ENCODE results near the gene MGLL.

- TF ChIP-seq, protein P1, sequence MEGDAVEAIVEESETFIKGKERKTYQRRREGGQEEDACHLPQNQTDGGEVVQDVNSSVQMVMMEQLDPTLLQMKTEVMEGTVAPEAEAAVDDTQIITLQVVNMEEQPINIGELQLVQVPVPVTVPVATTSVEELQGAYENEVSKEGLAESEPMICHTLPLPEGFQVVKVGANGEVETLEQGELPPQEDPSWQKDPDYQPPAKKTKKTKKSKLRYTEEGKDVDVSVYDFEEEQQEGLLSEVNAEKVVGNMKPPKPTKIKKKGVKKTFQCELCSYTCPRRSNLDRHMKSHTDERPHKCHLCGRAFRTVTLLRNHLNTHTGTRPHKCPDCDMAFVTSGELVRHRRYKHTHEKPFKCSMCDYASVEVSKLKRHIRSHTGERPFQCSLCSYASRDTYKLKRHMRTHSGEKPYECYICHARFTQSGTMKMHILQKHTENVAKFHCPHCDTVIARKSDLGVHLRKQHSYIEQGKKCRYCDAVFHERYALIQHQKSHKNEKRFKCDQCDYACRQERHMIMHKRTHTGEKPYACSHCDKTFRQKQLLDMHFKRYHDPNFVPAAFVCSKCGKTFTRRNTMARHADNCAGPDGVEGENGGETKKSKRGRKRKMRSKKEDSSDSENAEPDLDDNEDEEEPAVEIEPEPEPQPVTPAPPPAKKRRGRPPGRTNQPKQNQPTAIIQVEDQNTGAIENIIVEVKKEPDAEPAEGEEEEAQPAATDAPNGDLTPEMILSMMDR (IDR thresholded peaks at IDR 0.05; ENCODE audit: low read depth, low read length, missing input control): no peak
- no peak for TF ChIP-seq YY1 (IDR thresholded peaks at IDR 0.05)
- TF ChIP-seq, protein P2, sequence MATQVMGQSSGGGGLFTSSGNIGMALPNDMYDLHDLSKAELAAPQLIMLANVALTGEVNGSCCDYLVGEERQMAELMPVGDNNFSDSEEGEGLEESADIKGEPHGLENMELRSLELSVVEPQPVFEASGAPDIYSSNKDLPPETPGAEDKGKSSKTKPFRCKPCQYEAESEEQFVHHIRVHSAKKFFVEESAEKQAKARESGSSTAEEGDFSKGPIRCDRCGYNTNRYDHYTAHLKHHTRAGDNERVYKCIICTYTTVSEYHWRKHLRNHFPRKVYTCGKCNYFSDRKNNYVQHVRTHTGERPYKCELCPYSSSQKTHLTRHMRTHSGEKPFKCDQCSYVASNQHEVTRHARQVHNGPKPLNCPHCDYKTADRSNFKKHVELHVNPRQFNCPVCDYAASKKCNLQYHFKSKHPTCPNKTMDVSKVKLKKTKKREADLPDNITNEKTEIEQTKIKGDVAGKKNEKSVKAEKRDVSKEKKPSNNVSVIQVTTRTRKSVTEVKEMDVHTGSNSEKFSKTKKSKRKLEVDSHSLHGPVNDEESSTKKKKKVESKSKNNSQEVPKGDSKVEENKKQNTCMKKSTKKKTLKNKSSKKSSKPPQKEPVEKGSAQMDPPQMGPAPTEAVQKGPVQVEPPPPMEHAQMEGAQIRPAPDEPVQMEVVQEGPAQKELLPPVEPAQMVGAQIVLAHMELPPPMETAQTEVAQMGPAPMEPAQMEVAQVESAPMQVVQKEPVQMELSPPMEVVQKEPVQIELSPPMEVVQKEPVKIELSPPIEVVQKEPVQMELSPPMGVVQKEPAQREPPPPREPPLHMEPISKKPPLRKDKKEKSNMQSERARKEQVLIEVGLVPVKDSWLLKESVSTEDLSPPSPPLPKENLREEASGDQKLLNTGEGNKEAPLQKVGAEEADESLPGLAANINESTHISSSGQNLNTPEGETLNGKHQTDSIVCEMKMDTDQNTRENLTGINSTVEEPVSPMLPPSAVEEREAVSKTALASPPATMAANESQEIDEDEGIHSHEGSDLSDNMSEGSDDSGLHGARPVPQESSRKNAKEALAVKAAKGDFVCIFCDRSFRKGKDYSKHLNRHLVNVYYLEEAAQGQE (IDR thresholded peaks at IDR 0.05): no peak
- TF ChIP-seq, protein P3, sequence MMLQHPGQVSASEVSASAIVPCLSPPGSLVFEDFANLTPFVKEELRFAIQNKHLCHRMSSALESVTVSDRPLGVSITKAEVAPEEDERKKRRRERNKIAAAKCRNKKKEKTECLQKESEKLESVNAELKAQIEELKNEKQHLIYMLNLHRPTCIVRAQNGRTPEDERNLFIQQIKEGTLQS (IDR thresholded peaks at IDR 0.05): no peak
- TF ChIP-seq RAD21 (IDR thresholded peaks at IDR 0.05): no peak
- no peak for TF ChIP-seq TAF1 (conservative IDR thresholded peaks at IDR 0.05)
- no peak for TF ChIP-seq GABPA (IDR thresholded peaks at IDR 0.05 in 1 of 2, conservative IDR thresholded peaks at IDR 0.05 in 1 of 2)
- TF ChIP-seq, protein P4, sequence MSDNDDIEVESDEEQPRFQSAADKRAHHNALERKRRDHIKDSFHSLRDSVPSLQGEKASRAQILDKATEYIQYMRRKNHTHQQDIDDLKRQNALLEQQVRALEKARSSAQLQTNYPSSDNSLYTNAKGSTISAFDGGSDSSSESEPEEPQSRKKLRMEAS (IDR thresholded peaks at IDR 0.05): no peak
- no peak for TF ChIP-seq JUND (IDR thresholded peaks at IDR 0.05)
- TF ChIP-seq, protein P5, sequence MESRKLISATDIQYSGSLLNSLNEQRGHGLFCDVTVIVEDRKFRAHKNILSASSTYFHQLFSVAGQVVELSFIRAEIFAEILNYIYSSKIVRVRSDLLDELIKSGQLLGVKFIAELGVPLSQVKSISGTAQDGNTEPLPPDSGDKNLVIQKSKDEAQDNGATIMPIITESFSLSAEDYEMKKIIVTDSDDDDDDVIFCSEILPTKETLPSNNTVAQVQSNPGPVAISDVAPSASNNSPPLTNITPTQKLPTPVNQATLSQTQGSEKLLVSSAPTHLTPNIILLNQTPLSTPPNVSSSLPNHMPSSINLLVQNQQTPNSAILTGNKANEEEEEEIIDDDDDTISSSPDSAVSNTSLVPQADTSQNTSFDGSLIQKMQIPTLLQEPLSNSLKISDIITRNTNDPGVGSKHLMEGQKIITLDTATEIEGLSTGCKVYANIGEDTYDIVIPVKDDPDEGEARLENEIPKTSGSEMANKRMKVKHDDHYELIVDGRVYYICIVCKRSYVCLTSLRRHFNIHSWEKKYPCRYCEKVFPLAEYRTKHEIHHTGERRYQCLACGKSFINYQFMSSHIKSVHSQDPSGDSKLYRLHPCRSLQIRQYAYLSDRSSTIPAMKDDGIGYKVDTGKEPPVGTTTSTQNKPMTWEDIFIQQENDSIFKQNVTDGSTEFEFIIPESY (IDR thresholded peaks at IDR 0.05): no peak
- TF ChIP-seq HNF4A (conservative IDR thresholded peaks at IDR 0.05): no peak
- TF ChIP-seq SP1 (IDR thresholded peaks at IDR 0.05): no peak
- no peak for TF ChIP-seq FOXA1 (IDR thresholded peaks at IDR 0.05)
Observed at GRCh38 chr3:127698286-127698685, 124.0 kb downstream of the MGLL start.
